ENCODE results near the gene ARHGEF7.
"Not testable (repeated sequence)": the region's sequence is repeated elsewhere in the genome, so short reads cannot be mapped to it uniquely, and the experiment has no call there.

Gene ARHGEF7

GRCh38 chr13:111257899-111258298, 142.8 kb downstream of the ARHGEF7 start:
- not testable (repeated sequence) for ATAC-seq

DNA sequence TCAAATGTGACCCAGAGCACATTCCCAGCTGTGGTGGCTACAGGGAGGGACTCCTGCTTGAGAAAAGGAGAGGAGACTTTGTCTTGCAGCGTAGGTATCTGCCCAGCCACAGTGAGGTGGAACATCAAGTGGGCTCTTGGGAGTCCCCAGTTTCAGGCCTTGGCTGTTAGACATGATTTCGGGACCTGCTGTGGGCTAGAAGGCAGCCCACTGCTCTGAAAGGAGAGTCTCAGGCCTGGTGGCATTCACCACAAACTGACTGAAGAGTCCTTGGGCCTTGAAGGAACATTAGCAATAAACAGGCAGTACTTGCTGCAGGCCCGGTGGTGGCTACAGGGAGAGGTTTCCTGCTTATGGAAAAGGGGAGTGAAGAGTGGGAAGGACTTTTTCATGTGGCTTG, 143.5 kb downstream of the ARHGEF7 start:
- no peak for ATAC-seq

GRCh38 chr13:111259058-111259457, 143.9 kb downstream of the ARHGEF7 start:
- no peak for ATAC-seq

GRCh38 chr13:111261326-111261725, 146.2 kb downstream of the ARHGEF7 start:
- no peak for ATAC-seq

DNA sequence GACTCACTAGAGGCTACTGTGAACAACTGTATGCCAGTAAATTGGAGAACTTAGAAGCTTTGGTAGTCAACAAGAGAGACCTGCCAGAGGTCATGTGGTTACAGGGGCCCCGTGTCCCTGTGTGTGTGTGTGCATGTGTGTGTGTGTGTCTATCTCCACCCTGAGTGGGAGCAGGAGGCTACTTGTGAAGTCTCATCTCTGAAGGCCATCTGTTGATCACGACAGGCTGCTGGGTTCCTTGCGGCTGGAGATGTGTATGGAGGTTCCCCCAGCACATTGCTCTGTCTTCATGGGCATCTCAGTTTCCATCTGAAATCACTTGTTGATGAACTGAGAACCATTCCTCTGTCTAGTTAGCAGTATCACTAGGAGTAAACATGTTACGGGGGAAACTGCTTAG, 147.2 kb downstream of the ARHGEF7 start:
- no peak for ATAC-seq

DNA sequence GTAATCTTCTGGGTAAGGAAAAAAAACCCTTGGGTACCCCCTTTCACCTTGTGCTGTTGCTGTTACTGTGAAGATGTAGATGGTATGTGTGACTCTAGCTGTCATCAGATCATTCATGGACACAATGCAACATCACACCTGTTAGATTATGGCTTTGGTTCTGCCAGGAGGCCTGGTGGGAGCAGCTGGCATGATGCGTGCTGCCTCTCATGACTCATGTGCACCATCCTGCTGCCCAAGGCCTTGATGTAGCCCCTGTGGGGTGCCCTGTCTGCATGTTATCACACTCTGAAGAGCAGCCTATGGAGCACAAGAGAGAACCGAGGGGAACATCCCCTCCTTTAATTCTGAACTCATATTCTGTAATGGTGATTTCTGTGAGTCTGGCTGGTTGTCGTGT, 147.6 kb downstream of the ARHGEF7 start:
- no peak for ATAC-seq

DNA sequence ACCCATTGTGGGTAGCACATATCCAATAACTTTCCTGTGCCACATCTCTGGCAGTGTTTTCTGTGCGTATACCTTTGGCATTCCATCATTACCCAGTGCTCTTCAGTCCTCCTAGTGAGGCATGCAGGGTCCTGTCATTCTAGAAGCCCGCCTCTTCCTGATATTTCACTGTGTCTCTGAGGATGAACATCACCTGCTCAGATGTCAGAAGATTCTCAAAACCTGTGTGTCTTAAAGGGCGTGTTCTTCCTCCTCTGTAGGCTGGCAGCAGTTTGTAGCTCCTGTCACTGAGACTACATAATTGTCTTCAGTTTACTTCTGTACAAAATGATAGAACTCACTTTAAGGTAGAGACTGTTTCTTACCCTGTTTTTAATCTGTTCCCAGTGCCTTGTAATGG, 148.5 kb downstream of the ARHGEF7 start:
- no peak for ATAC-seq

GRCh38 chr13:111265006-111265700, 150.0 kb downstream of the ARHGEF7 start:
- no peak for ATAC-seq

GRCh38 chr13:111265701-111266035, 150.6 kb downstream of the ARHGEF7 start:
- no peak for ATAC-seq

GRCh38 chr13:111267205-111267604, 152.1 kb downstream of the ARHGEF7 start:
- ATAC-seq, result no peak

DNA sequence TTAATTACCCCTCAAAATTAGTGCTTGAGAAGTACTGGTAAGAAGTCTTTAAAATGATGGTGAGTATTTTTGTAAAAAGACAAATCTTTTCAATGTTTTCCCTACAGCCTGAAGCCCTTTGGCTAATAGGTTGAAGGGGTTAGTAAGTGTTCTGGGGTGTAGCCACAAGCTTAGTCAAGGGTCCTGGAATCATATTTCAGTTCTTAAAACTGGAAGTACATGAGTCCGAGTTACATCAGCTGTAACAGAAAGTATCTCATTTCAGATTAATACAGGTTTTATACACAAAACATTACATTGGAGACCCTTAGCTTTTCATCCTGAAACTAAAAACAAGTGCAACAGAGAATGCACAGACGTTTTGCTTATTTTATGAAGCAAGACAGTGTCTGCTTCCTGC, 152.7 kb downstream of the ARHGEF7 start:
- no peak for ATAC-seq

- ATAC-seq, result no peak
These were observed 154.4 kb downstream of the ARHGEF7 start for GRCh38 chr13:111269508-111269907.

- no peak for ATAC-seq
These were observed 155.0 kb downstream of the ARHGEF7 start for GRCh38 chr13:111270126-111270525.

GRCh38 chr13:111270765-111271698, 155.9 kb downstream of the ARHGEF7 start:
- ATAC-seq, result no peak

GRCh38 chr13:111272117-111272516, 157.0 kb downstream of the ARHGEF7 start:
- no peak for ATAC-seq

- ATAC-seq, result no peak
These were observed 160.3 kb downstream of the ARHGEF7 start for GRCh38 chr13:111275382-111275781.

- peak in 1 of 2 donors; percentile 24 for ATAC-seq
These were observed 161.0 kb downstream of the ARHGEF7 start for GRCh38 chr13:111275995-111276618.

DNA sequence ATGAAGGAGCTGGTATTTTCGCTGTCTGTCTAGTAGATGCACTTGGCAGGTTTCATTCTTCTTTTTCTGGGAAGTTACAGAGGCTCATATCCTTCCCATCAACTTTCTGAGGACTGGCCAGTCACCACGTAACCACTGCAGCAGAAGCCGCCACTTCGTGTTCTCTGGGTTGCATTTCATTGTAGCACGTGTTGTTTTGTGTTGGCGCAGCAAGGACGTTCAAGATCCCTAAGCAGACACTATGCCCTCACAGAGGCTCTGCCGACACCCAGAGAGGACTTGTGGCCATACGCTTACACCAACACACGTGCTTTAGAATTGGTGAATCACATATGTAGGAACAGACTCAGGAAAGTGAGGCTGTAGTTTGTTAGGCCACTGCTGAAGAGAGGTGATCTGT, 163.1 kb downstream of the ARHGEF7 start:
- ATAC-seq, result no peak

- no peak for ATAC-seq
These were observed 163.9 kb downstream of the ARHGEF7 start for GRCh38 chr13:111278743-111279652.

DNA sequence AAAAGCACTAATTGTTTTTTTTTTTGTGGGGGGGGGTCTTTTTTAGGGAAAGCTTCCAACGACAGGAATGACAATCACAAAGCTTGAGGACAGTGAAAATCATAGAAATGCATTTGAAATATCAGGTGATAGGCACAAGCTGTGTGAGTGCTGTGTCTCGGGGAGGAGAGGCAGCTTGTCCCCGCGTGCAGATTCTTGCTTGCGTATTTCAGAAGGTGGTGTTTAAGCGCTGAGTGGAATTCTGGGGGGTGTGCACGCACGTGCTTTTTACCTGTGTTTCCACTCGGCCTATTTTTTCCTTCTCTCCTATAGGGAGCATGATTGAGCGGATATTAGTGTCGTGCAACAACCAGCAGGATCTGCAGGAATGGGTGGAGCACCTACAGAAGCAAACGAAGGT, 165.1 kb downstream of the ARHGEF7 start:
- no peak for ATAC-seq

GRCh38 chr13:111280681-111281585, 165.8 kb downstream of the ARHGEF7 start:
- no peak for ATAC-seq
